WTC11 (cell line): Measurements from ENCODE around the gene BRPF1. TPM values are rescaled to one million over a fixed set of nuclear protein-coding genes. Genes with fewer than 3 reads are reported as not detected.

Experiments used
- ATAC-seq: fragments of 200-7000 bp; cut with Tn5 transposase; 2 replicates; pipeline ENCODE4 v1.10.0; 2021; ENCODE audit warnings: mild to moderate bottlenecking, moderate library complexity
- CTCF ChIA-PET: fragments of 300-600 bp; sonication (Branson Sonifier 250); formaldehyde crosslinking; loops from one replicate; lab custom pipeline; 2021; ENCODE audit warnings: antibody characterized with exemption; lab: Charles Lee
- POLR2A ChIA-PET: fragments of 350-600 bp; sonication (Branson Sonifier 250); formaldehyde crosslinking; loops from one replicate; lab custom pipeline; 2021; ENCODE audit warnings: antibody characterized with exemption; lab: Charles Lee
- DNase-seq: peaks from one replicate; pipeline ENCODE4 v3.0.0; 2021; ENCODE audit warnings: low spot score
- H3K27ac Mint-ChIP-seq: 2 replicates; pipeline ENCODE4 v1.8.0; 2021; ENCODE audit warnings: mixed read lengths
- H3K27me3 Mint-ChIP-seq: 2 replicates; pipeline ENCODE4 v1.8.0; 2021; ENCODE audit warnings: low read depth, mild to moderate bottlenecking, moderate library complexity, mixed read lengths
- H3K36me3 Mint-ChIP-seq: 2 replicates; pipeline ENCODE4 v1.8.0; 2021; ENCODE audit warnings: mixed read lengths
- H3K4me1 Mint-ChIP-seq: 2 replicates; pipeline ENCODE4 v1.8.0; 2022; ENCODE audit warnings: mixed read lengths
- H3K4me3 Mint-ChIP-seq: 2 replicates; pipeline ENCODE4 v1.8.0; 2021; ENCODE audit warnings: mild to moderate bottlenecking, moderate library complexity, mixed read lengths
- H3K9me3 Mint-ChIP-seq: 2 replicates; pipeline ENCODE4 v1.8.0; 2021; ENCODE audit warnings: mixed read lengths
- ATF1 ChIP-seq: sonication (generic); formaldehyde crosslinking; IDR thresholded peaks from 2 replicates; pipeline ENCODE4 v1.8.1; 2023; ENCODE audit warnings: mild to moderate bottlenecking, moderate library complexity, missing genetic modification reagents
- CREB1 ChIP-seq: sonication (generic); formaldehyde crosslinking; IDR thresholded peaks from 2 replicates; pipeline ENCODE4 v1.8.0; 2023; ENCODE audit warnings: mild to moderate bottlenecking, missing genetic modification reagents
- CREM ChIP-seq: sonication (generic); formaldehyde crosslinking; IDR thresholded peaks from 2 replicates; pipeline ENCODE4 v1.8.1; 2022; ENCODE audit warnings: mild to moderate bottlenecking, missing genetic modification reagents, moderate library complexity
- E2F5 ChIP-seq: sonication (generic); formaldehyde crosslinking; IDR thresholded peaks from 2 replicates; pipeline ENCODE4 v1.8.1; 2022; ENCODE audit warnings: mild to moderate bottlenecking, moderate library complexity, missing genetic modification reagents
- ESRRA ChIP-seq: sonication (generic); formaldehyde crosslinking; IDR thresholded peaks from 2 replicates; pipeline ENCODE4 v1.8.1; 2022; ENCODE audit warnings: mild to moderate bottlenecking, missing genetic modification reagents, borderline replicate concordance
- HMGA2 ChIP-seq: fragments of 250-450 bp; sonication (Bioruptor Pico); IDR thresholded peaks from 2 replicates; pipeline ENCODE4 v1.4.0; 2021; ENCODE audit warnings: mild to moderate bottlenecking, moderate library complexity
- HMGXB4 ChIP-seq: sonication (generic); formaldehyde crosslinking; IDR thresholded peaks from 2 replicates; pipeline ENCODE4 v1.8.1; 2023; ENCODE audit warnings: mild to moderate bottlenecking, moderate library complexity, missing genetic modification reagents
- IRF2 ChIP-seq: sonication (generic); formaldehyde crosslinking; IDR thresholded peaks from 2 replicates; pipeline ENCODE4 v1.8.0; 2022; ENCODE audit warnings: low read depth, missing genetic modification reagents, borderline replicate concordance
- JAZF1 ChIP-seq: fragments of 250-450 bp; sonication (Bioruptor Pico); IDR thresholded peaks from 2 replicates; pipeline ENCODE4 v1.9.0; 2021; ENCODE audit warnings: moderate library complexity, mild to moderate bottlenecking, inconsistent platforms
- MXD4 ChIP-seq: fragments of 250-450 bp; sonication (Bioruptor Pico); IDR thresholded peaks from 2 replicates; pipeline ENCODE4 v1.8.0; 2021; ENCODE audit warnings: mild to moderate bottlenecking, moderate library complexity, borderline replicate concordance
- NFATC4 ChIP-seq: fragments of 250-450 bp; sonication (Bioruptor Pico); IDR thresholded peaks from 2 replicates; pipeline ENCODE4 v1.9.0; 2021; ENCODE audit warnings: mild to moderate bottlenecking
- NR1H2 ChIP-seq: sonication (generic); formaldehyde crosslinking; IDR thresholded peaks from 2 replicates; pipeline ENCODE4 v1.9.0; 2021; ENCODE audit warnings: mild to moderate bottlenecking, moderate library complexity, missing genetic modification reagents
- NR2C2 ChIP-seq: sonication (generic); formaldehyde crosslinking; IDR thresholded peaks from 2 replicates; pipeline ENCODE4 v1.8.0; 2022; ENCODE audit warnings: mild to moderate bottlenecking, missing genetic modification reagents
- NR3C1 ChIP-seq: sonication (generic); formaldehyde crosslinking; conservative IDR thresholded peaks from 2 replicates; pipeline ENCODE4 v1.8.1; 2023; ENCODE audit warnings: low read depth, mild to moderate bottlenecking, missing genetic modification reagents
- PRDM15 ChIP-seq: sonication (generic); formaldehyde crosslinking; IDR thresholded peaks from 2 replicates; pipeline ENCODE4 v1.8.0; 2022; ENCODE audit warnings: missing genetic modification reagents
- ZNF263 ChIP-seq: sonication (generic); formaldehyde crosslinking; IDR thresholded peaks from 2 replicates; pipeline ENCODE4 v1.8.1; 2022; ENCODE audit warnings: low read depth, mild to moderate bottlenecking, moderate library complexity, missing genetic modification reagents
- ZNF416 ChIP-seq: fragments of 250-450 bp; sonication (Bioruptor Pico); IDR thresholded peaks from 2 replicates; pipeline ENCODE4 v1.9.0; 2021; ENCODE audit warnings: mild to moderate bottlenecking, inconsistent platforms
- ZNF671 ChIP-seq: fragments of 250-450 bp; sonication (Bioruptor Pico); IDR thresholded peaks from 2 replicates; pipeline ENCODE4 v1.8.0; 2021; ENCODE audit warnings: mild to moderate bottlenecking
- total RNA-seq: library from RNA; stranded (reverse); gene quantifications from 3 replicates; pipeline ENCODE4 v1.2.3, GENCODE V29; 2021
- TF ChIP-seq, protein P1 (sequence below): sonication (generic); formaldehyde crosslinking; IDR thresholded peaks from 2 replicates; pipeline ENCODE4 v1.8.1; 2023; ENCODE audit warnings: mild to moderate bottlenecking, missing genetic modification reagents
- TF ChIP-seq, protein P2 (sequence below): fragments of 250-450 bp; sonication (Bioruptor Pico); IDR thresholded peaks from 2 replicates; pipeline ENCODE4 v1.9.0; 2021; ENCODE audit warnings: moderate library complexity, mild to moderate bottlenecking, inconsistent platforms, borderline replicate concordance
- TF ChIP-seq, protein P3 (sequence below): fragments of 250-450 bp; sonication (Bioruptor Pico); IDR thresholded peaks from 2 replicates; pipeline ENCODE4 v1.9.0; 2021; ENCODE audit warnings: mild to moderate bottlenecking
- TF ChIP-seq, protein P4 (sequence below): sonication (generic); formaldehyde crosslinking; IDR thresholded peaks from 2 replicates; pipeline ENCODE4 v1.8.0; 2022; ENCODE audit warnings: mild to moderate bottlenecking, missing genetic modification reagents

BRPF1 gene
- total RNA-seq, 1 experiment from 2014 or later = 22.8 TPM

GRCh38 chr3:9780910-9781309, 49.4 kb downstream of the BRPF1 start (continued):
- TF ChIP-seq CREM (no peak), CREB1 (CRISPR knock-in tag) (no peak), NR2C2 (no peak), ATF1 (CRISPR knock-in tag) (no peak), NFATC4 (CRISPR knock-in tag) (no peak)
- TF ChIP-seq, protein P1, sequence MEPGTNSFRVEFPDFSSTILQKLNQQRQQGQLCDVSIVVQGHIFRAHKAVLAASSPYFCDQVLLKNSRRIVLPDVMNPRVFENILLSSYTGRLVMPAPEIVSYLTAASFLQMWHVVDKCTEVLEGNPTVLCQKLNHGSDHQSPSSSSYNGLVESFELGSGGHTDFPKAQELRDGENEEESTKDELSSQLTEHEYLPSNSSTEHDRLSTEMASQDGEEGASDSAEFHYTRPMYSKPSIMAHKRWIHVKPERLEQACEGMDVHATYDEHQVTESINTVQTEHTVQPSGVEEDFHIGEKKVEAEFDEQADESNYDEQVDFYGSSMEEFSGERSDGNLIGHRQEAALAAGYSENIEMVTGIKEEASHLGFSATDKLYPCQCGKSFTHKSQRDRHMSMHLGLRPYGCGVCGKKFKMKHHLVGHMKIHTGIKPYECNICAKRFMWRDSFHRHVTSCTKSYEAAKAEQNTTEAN = no peak

GRCh38 chr3:9781551-9781950, 50.0 kb downstream of the BRPF1 start:
- ChIA-PET POLR2A (interaction anchor here (0.7 kb wide), 1 partner anchor 1049 kb away, joined by 4 read pairs; no protein-coding TSS in a partner anchor), CTCF (interaction anchor here (0.7 to 1.6 kb wide), 5 partner anchors 13 to 482 kb away, joined by 3 read pairs; no protein-coding TSS in a partner anchor)
- ATAC-seq = no peak
- H3K4me1 Mint-ChIP-seq = no peaks in the 10 kb centered on the region
- H3K27me3 Mint-ChIP-seq = peaks cover 10% of the 10 kb centered on the region
- DNase-seq = no peak
- peaks cover 45% of the 10 kb centered on the region for H3K36me3 Mint-ChIP-seq
- no peak overlapping the region for H3K27ac Mint-ChIP-seq
- no peak overlapping the region for H3K4me3 Mint-ChIP-seq
- no peaks in the 10 kb centered on the region for H3K9me3 Mint-ChIP-seq
- TF ChIP-seq, protein P2, sequence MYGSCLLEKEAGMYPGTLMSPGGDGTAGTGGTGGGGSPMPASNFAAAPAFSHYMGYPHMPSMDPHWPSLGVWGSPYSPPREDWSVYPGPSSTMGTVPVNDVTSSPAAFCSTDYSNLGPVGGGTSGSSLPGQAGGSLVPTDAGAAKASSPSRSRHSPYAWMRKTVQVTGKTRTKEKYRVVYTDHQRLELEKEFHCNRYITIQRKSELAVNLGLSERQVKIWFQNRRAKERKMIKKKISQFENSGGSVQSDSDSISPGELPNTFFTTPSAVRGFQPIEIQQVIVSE = no peak
- TF ChIP-seq IRF2 (CRISPR knock-in tag) (no peak), ZNF671 (CRISPR knock-in tag) (no peak), ZNF416 (no peak), ZNF263 (CRISPR knock-in tag) (no peak), HMGXB4 (CRISPR knock-in tag) (no peak), ESRRA (CRISPR knock-in tag) (no peak), E2F5 (no peak), HMGA2 (CRISPR knock-in tag) (no peak), NR1H2 (no peak), MXD4 (CRISPR knock-in tag) (no peak), JAZF1 (CRISPR knock-in tag) (no peak), PRDM15 (CRISPR knock-in tag) (no peak), NR3C1 (CRISPR knock-in tag) (no peak), NFATC4 (CRISPR knock-in tag) (no peak)
- TF ChIP-seq, protein P3, sequence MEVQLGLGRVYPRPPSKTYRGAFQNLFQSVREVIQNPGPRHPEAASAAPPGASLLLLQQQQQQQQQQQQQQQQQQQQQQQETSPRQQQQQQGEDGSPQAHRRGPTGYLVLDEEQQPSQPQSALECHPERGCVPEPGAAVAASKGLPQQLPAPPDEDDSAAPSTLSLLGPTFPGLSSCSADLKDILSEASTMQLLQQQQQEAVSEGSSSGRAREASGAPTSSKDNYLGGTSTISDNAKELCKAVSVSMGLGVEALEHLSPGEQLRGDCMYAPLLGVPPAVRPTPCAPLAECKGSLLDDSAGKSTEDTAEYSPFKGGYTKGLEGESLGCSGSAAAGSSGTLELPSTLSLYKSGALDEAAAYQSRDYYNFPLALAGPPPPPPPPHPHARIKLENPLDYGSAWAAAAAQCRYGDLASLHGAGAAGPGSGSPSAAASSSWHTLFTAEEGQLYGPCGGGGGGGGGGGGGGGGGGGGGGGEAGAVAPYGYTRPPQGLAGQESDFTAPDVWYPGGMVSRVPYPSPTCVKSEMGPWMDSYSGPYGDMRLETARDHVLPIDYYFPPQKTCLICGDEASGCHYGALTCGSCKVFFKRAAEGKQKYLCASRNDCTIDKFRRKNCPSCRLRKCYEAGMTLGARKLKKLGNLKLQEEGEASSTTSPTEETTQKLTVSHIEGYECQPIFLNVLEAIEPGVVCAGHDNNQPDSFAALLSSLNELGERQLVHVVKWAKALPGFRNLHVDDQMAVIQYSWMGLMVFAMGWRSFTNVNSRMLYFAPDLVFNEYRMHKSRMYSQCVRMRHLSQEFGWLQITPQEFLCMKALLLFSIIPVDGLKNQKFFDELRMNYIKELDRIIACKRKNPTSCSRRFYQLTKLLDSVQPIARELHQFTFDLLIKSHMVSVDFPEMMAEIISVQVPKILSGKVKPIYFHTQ (CRISPR knock-in tag) = no peak
- TF ChIP-seq, protein P4, sequence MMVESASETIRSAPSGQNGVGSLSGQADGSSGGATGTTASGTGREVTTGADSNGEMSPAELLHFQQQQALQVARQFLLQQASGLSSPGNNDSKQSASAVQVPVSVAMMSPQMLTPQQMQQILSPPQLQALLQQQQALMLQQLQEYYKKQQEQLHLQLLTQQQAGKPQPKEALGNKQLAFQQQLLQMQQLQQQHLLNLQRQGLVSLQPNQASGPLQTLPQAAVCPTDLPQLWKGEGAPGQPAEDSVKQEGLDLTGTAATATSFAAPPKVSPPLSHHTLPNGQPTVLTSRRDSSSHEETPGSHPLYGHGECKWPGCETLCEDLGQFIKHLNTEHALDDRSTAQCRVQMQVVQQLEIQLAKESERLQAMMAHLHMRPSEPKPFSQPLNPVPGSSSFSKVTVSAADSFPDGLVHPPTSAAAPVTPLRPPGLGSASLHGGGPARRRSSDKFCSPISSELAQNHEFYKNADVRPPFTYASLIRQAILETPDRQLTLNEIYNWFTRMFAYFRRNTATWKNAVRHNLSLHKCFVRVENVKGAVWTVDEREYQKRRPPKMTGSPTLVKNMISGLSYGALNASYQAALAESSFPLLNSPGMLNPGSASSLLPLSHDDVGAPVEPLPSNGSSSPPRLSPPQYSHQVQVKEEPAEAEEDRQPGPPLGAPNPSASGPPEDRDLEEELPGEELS = no peak
